ENCODE measurements around the gene SNED1.

The SNED1 gene

DNA sequence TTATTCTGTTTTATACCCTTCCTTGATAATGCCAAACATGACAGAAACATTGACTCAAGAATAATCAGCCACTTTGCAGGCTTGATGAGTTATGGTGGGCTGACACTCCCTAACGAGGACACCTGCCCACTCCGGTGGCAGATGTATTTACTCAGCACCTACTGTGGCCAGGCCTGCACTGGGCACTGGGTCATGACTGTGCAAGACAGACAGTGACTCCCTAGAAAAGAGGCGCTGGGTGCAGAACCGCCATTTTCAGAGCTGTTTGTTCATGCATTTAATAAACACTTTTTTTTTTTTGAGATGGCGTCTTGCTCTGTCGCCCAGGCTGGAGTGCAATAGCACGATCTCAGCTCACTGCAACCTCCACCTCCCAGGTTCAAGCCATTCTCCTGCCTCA lies 32.5 kb downstream of the SNED1 start:
- no peak for DNase-seq

DNA sequence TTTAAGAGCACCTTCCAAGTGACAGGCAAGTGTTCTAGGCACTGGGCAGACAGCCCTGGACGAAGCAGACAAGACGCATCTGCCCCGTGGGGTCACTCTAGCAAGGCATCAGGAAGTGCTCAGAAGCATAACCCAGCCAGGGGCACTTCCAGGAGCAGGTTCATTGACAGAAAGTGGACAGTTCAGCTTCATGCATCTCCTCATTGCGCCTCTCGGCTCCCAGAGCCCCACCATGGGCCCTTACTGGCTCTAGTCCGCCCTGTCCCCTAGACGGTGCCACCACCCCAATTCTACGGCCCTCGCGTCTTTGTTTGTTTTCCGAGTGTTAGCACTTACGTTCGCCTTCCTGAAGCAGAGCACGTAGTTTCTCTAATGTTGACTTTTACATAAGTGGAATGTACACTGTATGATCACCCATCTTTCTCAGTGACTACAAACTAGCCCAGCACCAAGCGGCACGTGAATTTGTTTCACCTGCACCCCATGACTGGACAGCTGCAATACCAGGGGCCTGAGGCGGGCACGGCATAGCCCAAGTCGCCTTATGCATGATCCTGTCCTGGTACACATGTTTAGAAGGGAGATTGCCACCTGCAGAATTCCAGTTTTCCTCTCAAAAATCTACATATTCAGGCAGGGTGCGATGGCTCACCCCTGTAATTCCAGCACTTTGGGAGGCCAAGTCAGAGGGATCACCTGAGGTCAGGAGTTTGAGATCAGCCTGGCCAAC lies 33.2 kb downstream of the SNED1 start:
- DNase-seq: no peak

DNA sequence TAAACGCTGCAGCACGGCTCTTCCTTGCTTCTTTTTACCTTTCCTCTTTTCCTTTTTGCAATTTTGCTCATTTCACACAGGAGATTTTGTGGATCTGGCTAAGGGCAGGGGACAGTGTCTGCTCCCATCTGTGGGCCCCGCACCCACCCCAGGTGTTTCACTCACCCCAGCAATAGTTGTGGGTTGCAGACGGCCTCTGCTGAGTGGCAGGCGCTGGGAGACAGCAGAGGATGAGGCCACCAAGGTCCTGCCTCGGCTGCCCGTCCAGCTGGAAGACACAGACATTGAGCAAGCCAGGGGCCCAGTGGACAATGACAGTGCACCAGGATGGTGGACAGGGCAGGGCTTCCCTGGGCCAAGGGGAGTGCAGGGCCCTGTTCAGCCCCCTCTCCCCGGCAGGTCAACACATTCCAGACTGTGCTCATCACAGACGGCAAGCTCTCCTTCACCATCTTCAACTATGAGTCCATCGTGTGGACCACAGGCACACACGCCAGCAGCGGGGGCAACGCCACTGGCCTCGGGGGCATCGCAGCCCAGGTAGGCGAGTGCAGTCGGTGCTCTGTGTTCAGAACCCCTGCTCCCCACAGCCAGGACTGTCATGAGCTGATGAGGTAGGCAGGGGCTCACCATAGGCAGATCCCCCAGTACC lies 35.0 kb downstream of the SNED1 start:
- no peak for DNase-seq

- DNase-seq: no peak
These were observed 35.6 kb downstream of the SNED1 start for GRCh38 chr2:241033994-241034393.

GRCh38 chr2:241034490-241035141 lies 36.2 kb downstream of the SNED1 start:
- no peak for DNase-seq

DNA sequence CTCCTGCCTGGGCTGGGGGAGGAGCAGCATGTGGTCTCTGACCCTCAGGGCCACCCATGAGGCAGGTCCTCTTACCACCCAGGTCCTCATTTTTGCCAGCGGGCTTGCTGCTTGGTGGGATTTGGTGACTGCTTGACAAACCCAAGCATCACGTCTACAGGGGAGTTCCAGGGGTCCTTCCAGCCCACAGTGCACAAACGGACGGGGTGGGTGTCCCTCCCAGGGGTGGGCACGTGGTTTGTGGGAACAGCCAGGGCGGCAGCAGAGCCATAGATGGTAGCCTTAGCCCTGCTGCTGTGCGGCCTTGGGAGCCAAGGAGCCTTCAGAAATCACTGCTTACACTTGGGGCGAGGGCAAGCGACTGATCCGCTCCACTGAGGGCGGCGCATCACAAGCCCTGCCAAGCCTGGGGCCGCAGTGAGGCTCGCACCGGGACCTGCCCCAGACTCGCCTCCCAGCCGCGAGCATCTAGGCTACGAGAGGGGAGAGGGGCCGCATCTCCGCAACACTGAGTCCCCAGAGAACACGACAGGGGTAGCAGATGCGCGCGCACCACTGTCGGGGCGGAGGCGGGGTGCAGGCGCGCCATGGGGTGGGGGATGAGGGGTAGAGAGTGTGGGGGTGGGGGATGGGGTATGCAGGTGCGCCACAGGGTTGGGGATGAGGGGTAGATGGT lies 36.9 kb downstream of the SNED1 start:
- no peak for DNase-seq

GRCh38 chr2:241035818-241036396 lies 37.5 kb downstream of the SNED1 start:
- no peak for DNase-seq

- DNase-seq: no peak
These were observed 38.1 kb downstream of the SNED1 start for GRCh38 chr2:241036397-241036963.

DNA sequence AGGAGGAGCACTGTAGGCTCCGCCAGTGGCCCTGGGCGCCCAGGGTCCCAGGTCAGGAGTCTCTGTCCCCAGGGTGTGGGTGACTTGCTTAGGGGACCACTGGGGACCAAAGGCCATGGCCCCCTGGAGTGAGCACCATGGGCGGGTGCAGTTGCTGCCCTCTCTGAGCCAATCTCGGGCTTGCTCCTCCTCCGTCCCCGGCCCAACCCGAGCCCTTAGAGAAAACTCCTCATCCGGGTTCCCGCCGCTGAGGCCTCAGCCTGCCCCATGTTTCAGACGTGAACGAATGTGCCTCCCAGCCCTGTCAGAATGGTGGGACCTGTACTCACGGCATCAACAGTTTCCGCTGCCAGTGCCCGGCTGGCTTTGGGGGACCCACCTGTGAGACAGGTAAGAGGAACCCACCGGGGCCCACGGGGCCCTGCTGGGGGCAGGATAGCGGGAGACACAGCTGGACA lies 38.6 kb downstream of the SNED1 start:
- DNase-seq: no peak

DNA sequence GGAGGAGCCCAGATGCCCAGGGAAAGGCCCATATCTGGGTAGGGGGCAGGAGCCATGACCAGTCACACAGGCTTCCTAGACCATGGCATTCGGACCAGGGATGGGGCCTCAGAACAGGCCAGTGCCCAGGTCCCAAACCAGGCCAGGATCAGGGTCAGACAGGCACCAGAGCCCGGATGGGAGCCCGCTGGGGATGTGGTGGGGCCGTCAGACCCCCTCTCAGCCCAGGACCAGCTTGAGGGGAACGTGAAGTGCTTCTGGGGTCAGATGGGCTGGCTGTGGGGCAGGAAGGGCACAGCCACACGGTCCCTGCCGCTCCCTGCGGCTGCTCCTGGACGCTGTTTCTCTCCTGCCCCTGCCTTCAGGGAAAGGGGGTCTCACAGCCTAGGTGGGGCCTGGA lies 39.1 kb downstream of the SNED1 start:
- DNase-seq: no peak

DNA sequence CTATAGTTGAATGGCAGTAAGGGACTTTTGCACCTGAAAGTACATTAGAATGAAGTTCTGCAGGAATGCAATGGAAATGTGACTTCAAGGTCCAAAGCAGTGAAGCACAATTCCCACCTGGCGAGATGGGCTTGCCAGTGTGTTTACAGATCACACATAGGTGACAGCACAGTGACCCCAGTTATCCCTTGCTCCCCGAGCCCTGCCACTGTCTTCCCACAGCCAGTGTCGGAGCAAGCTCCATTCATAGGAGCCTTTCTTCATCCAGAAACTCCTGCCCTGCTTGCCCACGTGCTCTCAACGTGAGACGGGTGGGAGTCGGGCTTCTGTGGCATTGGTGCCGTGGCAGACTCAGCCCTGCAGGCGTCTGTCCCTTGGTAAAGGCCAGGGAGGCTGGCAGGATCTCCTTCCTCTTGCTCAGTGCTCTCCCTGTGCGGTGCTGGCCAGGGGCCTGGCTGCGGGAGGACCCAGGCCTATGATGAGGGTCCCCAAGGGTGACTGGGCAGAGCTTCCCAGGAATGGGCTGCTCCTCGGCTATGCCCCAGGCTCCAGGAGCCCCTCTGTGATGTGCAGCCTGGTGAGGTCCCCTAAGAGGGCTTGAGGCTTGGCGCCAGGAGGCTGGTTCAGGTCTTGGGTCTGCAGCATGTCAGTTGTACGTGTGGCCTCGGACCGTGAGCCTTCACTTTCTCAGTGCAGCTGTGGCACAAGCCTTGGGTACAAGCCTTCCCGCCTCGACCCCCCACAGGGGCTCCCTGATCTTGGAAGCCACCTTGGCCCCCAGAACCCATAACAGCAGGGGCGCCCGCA lies 40.2 kb downstream of the SNED1 start:
- no peak for DNase-seq

- DNase-seq: no peak
These were observed 41.0 kb downstream of the SNED1 start for GRCh38 chr2:241039416-241039815.

DNA sequence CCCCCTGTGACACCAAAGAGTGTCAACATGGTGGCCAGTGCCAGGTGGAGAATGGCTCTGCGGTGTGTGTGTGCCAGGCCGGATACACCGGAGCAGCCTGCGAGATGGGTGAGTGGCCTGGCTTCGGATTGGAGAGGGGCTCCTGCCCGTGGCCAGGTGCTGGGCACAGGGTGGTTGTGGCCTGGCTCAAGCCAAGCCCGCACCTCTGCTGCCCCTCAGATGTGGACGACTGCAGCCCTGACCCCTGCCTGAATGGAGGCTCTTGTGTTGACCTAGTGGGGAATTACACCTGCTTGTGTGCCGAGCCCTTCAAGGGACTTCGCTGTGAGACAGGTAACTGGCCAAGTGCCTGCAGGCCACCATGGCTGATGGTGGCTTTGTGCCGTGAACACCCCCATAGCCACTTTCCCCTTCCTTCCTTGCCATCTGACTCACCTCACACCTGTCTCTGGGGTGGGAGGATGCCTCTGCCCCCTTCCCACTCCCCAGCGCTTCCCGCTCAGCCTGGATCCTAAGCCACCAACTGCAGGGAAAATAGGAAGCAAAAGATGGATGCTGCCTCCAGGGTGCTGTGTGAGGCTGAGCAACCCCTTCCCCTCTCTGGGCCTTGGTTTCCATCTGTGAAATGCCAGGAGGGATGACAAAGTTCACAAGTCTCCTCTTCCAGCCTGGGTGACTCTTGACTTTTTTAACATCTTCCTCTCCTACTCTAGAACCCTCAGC lies 41.8 kb downstream of the SNED1 start:
- no peak for DNase-seq

DNA sequence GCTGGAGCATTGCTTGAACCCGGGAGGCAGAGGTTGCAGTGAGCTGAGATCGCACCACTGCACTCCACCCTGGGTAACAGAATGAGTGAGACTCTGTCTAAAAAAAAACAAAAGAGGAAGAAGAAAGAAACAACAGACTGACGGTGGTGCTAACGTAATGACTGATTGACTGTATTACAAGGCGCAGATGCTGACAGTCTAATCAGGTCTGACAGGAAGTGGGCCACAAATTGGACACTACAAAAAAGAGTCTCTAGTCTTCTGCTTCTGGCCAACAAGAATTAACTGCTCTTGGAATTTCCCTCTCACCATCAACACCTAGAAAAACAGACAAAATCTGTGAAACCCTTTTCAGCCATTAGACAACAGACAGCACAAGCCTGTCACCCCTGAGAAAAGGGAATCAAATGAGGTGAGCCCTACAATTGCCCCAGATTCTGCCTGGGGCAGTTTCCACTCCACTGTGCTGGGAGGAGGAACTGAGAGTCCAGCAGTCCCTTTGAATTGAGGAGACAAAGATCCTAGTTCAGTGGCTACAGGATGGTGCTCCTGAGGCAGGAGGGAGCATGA lies 43.3 kb downstream of the SNED1 start:
- no peak for DNase-seq

DNA sequence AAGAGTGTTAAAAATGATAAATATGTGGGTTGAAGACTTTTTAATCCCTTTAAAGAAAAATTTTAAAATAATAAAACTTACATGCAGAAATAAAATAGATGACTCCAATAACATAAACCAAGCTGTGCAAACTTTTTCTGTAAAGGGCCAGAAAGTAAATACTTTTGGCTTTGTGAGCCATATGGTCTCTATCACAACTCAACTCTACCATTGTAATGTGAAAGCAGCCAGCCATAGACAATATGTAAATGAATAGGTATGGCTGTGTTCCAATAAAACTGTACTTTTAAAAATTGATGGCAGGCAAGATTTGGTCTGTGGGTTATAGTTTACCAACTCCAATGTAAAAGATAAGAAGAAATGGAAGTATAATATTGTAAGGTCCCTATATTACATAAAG lies 45.2 kb downstream of the SNED1 start:
- DNase-seq: no peak

DNA sequence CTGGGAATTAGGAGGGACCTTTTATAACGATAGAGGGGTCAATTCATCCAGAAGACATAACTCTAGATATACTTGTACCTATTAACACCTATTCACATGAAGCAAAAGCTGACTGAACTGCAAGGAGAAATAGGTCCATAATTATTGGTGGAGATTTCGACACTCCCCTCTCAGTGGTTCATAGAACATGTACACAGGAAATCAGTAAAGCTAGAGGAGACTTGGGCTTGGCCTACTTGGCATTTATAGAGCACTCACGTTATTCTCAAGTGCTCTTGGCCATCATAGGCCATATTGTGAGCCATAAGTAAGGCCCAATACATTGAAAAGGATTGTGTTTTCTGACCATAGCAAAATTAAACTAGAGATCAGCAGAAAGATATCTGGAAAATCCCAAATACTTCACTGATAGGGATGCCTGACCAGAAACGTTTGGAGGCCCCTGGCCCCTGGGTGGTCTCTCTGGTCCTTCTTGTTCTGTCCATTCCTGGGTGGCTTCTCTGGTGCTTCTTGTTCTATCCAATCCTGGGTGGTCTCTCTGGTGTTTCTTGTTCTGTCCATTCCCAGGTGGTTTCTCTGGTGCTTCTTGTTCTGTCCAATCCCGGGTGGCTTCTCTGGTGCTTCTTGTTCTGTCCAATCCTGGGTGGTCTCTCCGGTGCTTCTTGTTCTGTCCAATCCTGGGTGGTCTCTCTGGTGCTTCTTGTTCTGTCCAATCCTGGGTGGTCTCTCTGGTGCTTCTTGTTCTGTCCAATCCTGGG lies 49.0 kb downstream of the SNED1 start:
- DNase-seq: no peak

DNA sequence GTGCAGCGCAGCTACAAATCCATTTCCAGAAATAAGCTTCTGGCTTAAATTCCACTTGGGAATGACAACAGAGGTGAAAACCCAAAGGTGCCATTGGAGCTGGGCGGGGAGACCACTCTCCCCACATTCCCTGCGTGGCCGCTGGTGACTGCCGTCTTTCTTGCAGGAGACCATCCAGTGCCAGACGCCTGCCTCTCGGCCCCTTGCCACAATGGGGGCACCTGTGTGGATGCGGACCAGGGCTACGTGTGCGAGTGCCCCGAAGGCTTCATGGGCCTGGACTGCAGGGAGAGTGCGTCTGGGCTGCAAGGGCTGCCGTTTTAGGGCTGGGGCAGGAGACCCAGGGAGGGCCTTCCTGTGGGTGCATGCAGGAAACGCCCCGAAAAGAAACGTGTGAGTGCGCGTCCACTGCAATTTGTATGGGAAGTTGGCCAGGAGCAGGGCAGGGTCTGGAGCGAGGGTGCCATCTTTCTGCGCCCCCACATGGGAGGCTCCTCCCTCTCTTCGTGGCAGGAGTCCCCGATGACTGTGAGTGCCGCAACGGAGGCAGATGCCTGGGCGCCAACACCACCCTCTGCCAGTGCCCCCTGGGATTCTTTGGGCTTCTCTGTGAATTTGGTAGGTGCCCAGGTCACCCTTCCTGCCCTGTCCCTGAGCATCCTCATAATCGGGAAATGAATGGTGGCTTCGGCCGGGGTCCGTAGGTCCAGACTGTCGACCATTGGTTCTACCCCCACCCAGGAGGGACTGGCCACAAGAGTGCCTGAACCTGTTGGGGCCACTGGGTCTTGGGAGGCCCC lies 49.9 kb downstream of the SNED1 start:
- no peak for DNase-seq

- DNase-seq: no peak
These were observed 50.5 kb downstream of the SNED1 start for GRCh38 chr2:241048949-241049343.
